Peyer's patch (tissue), 4 donors: Measurements from ENCODE around the gene DNAJC15.
A peak's percentile ranks its signal among the peaks of the same experiment; 100 is the strongest.

Experiments used
- CTCF ChIP-seq, 6 experiments: fragments of 450-650 bp in 4 of 6; fragments of 200-600 bp in 2 of 6; sonication (generic) in 1 of 6; IDR thresholded peaks; one replicate each; pipeline ENCODE4 v1.5.1; 2017 to 2019; ENCODE audit warnings: antibody characterized with exemption in 6 of 6, mild to moderate bottlenecking in 3 of 6, moderate library complexity in 1 of 6
- POLR2A ChIP-seq, 2 donors: fragments of 450-650 bp; IDR thresholded peaks; one replicate each; pipeline ENCODE4 v1.5.1; 2017; ENCODE audit warnings: antibody characterized with exemption in 2 of 2, mild to moderate bottlenecking in 2 of 2, moderate library complexity in 2 of 2

- TF ChIP-seq CTCF (IDR thresholded peaks at IDR 0.05), result peak; percentile 61 to 86 (median 67)
- TF ChIP-seq POLR2A (IDR thresholded peaks at IDR 0.05), result no peak
Observed at GRCh38 chr13:43085545-43085944, 62.2 kb downstream of the DNAJC15 start.
